ENCODE results near the gene RCOR1.
"Not testable (repeated sequence)": the region's sequence is repeated elsewhere in the genome, so short reads cannot be mapped to it uniquely, and the experiment has no call there.

RCOR1 gene

DNA sequence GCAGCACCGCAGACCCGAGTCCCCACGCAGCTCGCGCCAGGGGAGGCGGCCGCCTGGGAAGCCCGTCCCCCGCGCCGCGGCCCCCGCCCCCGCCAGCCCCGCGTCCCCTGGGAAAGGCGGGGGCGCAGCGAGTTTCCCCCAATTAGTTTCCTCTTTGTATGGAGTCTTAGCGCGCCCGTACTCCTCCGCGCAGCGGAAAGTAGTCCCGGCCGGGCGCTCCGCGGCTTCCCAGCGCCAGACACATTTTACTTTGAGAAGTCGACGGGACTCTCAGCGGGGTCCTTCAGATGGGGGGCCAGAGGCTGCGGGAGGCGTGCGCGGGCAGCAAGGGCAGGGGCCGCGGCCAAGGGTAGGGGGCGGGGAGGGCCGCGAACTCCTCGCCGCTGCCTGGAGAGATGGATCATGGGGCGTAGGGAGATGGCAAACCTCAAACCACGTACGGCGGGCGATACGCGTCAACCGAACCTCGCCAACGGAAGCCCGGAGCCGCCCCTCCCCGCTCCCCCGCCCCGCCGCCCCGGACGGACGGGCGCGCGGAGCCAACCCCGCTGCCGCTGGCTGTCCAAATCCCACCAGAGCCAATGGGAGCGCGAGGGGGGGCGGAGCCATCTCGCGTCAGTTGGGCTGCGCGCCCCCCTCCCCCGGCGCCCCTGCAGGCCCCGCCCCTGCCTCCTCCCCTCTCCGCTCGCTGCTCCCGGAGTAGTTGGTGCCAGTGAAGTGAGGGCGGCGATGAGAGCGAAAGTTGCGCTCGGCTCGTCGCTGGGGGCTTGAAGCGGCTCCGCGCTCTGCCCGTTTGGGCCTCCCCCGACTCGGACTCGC is at the start of gene RCOR1:
Gene RCOR1, plus strand, starts transcription at position 706 of the 819 bp plus-strand sequence. CDS start 238 bp downstream, outside the sequence.
- DNase-seq (ENCODE audit: low read depth in 3 of 3): peak; percentile 92 to 98 (median 97)

DNA sequence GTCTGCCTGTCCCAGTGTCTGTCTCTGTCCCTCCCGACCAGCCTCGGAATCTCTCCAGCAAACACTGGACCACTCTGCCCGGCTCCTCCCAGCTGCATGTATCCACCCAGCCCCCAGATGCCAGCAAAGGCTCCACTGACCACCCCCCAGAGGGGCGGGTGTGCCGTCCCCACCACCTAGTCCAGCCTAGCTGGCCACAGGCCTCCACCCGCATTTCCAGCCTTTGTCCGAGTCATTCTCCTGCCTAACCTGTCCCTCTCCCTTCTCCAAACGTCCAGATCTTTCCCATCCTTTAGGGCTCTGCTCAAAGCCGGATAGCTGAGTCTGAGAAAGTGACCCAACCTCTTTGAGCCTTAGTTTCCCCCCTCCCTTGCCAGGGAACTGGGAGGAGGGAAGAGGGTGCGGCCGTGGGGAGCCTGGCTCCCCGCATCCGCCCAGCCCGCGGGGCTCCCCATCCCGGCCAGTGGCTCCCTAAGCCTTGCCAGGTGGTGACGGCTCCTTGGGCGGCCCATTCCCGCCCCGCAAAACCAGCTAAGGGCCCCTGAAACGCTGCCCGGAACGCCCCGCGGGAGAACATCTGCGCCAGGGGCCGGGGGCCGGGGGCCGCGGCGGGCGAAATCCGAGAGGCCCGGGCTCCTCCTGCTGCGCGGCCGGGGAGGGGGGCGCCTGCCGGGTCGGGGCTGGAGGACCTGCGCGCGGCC is 48.3 kb upstream of the RCOR1 start:
- no peak for DNase-seq (ENCODE audit: low read depth in 3 of 3)

DNA sequence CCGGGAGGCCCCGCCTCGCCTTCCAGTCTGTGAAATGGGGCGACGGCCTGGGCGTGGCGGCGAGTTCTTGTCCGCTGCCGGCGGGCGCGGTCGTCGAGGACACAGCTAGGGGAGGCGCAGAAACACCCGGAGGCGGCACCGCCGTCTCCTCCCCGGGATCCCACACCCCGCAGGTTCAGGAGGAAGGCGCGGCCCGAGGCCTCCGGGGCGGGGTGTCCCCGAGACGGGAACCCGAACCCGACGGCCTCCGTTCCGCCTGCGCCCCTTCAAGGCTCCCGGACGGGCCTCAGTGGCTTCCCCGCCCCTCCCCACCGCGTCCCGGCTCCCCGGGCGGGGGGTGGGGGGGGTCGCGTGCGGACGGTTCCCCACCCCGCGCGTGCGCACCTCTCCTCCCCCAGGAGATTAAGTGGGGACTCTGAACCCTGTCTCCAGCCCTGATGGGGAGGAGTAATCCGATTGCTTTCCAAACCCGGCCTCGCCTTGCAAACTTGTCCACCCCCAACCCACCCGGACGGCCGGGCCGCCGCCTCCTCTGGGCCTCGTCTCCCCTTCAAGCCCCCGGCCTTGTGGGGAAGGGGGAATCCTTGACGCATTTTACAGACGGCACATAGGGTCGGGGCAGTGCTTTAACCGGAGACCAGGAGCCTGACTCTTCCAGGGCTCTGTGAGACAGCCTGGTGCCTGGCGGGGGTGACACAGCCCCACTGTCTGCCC is 47.5 kb upstream of the RCOR1 start:
- DNase-seq (ENCODE audit: low read depth in 3 of 3): peak in 1 of 3 experiments; percentile 18

DNA sequence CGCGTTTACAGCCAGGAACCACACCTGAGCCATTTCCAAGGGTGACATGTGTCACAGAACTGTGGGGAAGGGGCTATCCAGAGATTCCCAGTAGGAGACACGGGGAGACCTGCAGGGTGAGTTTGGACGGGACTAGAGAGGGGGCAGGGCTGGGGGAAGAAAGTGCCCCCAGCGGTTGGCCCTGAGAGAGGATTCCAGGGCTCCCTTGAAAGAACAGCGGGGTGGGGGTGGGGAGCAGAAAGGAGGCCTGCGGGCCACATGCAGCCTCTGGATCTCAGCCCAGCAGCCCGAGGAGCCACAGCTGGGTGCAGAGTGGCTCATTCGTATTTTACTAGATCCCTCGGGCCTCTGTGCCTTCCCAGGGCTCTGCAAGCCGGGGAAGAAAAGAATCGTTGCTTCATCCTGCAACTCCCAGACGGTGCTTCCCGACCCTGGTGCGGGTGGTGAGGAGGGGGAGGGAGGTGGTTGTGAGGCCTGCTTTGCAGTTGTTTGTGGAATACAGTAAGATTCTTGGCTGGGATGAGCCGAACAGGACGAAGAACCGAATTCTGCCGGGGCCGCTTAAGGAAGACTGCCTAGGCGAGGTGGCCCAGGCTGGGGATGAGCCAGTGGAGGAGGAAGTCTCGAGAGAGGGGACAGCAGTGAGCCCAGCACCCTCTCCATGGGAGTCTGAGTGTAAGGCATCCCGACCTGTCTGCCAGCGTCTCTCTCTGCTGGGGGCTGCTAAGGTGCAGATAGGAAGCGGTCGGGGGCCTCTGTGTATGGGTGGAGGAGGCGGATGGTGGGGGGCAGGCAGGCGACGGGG is 46.8 kb upstream of the RCOR1 start:
- no peak for DNase-seq (ENCODE audit: low read depth in 3 of 3)

DNA sequence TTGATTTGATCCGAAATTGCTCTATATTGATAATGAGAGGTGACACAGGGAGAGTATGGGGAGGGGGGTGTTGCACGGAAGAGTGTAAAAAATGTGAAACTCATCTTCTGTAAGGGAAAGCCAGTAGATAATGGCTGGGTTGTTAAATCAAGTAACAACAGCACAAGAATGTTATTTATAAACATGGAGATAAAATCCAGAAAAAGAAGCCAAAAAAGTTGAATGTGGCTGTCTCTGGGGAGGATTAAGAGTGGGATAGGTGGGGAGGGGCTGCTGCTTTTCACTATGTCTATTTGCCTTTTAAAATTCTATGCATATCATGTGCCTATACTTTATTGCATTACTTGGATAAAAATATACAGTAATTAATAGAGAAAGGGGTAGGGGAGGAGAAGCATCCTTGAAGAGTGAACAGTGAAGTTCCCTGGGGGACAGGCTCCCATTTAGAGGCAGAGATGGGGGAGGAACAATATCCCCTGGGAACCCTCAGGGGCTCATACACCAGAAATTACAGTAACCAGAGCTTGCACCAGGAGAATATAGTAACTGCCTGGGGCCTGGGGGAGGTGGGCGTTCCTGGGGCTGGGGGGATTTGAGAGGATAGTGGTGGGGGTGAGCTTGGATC is 43.7 kb upstream of the RCOR1 start:
- DNase-seq (ENCODE audit: low read depth in 3 of 3): no peak

DNA sequence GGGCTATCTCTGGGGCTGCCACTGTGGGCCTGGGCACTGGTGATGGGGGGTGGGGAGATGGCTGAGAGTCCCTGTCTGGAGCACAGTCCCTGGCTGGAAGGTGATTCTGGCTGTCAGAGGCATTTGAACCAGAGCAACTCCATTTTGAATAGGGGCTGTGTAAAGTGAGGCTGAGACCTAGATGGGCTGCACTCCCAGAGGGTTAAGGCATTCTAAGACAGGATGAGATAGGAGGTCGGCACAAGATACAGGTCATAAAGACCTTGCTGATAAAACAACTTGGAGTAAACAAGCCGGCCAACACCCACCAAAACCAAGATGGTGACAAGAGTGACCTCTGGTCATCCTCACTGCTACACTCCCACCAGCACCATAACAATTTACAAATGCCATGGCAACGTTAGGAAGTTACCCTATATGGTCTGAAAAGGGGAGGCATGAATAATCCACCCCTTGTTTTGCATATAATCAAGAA is 41.5 kb upstream of the RCOR1 start:
- DNase-seq (ENCODE audit: low read depth in 3 of 3): not testable (repeated sequence)

DNA sequence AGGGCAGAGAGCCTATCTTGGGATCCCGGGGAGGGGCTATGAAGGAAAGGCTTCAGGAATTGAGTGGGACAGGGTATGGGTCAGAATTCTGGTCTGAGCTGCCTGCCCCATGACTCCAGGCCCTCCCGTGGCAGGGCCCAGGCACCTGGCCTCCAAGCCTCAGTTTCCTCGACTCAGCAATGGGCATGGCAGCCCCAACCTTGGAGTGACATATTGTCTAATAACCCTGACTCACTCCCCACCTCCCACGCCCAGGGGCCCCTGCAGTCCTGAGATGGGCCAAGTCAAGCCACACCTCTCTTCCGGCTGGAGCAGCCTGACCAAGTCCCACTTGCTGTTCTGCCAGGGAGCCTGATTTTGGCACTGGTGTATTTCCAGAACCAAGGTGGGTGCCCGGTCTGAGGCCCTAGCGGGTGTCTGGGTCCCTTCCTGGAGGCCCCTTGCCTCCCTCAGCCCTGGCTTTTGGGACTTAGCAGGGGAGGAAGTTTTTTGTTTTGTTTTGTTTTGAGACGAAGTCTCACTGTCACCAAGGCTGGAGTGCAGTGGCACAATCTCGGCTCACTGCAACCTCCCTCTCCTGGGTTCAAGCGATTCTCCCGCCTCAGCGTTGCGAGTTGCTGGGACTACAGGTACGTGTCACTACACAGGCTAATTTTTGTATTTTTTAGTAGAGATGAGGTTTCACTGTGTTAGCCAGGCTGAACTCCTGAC is 40.3 kb upstream of the RCOR1 start:
- peak in 1 of 3 experiments; percentile 38 for DNase-seq (ENCODE audit: low read depth in 3 of 3)

DNA sequence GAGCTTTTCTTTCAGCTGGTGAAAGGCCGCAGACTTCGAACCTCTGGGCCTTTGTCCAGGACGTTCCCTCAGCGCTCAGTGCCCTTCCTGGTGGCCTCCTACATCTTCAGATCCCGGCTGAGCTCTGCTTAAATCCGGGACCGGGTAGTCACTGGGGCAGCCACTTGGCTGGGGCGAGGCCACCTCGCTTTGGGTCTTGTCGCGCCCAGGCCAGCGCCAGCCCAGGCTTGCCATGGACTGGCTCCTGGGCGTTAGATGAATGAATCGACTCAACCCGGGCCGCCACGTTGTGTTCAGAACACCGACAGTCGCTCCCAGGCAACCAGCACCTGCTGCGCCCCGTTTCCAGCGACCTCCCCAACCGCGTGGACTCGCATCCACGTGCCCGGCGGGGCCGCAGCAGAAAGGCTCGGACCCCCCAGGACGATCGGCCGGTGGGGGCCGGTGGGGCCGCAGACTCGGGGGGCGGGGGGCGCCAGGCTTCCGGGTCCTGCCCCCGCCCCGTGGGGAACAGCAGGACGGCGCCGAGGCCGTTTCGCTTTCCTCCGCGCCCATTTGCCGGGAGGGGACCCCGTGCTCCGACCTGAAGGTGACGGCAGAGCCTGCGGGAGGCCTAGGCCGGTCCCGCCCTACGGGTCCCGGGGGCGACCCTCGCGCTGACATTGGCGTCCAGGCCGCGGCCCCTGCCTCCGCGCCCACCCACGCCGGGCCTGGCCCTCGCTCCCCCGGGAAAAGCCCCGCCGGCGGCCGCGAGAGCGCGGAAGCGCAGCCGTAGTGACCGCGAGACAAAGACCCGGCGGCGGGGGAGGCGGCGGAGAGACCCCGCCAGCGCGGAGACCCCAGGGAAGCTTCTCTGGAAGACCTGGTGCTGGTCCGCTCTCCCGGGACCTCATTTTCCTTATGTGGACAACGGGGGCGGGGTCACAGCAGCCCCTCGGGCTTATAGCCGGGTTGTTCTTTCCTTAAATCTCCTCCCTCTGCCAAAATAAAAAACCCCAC is 37.3 kb upstream of the RCOR1 start:
- DNase-seq (ENCODE audit: low read depth in 3 of 3): peak in 2 of 3 experiments; percentile 19 to 50

DNA sequence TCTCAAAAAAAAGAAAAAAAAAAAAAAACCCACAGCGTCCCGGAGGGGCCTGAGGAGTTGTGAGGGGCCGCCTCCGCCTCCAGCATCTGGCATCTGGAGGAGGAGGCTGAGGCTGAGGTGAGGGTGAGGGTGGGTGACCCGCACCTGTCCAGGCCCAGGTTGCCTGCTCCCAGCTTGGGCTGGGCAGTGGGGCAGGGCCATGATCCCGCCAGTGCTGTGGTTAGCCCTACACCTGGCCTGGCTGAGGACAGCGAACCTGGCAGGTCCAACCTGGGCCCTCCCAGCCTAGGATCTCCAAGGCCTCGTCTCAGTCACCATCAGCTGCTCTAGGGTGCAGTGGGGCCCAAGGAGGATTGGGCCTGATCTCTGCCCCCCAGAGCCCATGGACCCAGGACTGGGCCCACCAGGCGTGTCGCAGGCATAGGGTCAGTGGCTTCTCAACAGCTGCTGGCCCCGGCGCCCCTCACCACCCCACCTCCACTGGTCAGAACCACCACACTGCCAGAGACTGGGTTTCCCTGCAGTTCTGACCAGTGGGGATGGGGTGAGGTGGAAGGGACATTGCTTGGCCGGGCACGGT is 36.3 kb upstream of the RCOR1 start:
- no peak for DNase-seq (ENCODE audit: low read depth in 3 of 3)

DNA sequence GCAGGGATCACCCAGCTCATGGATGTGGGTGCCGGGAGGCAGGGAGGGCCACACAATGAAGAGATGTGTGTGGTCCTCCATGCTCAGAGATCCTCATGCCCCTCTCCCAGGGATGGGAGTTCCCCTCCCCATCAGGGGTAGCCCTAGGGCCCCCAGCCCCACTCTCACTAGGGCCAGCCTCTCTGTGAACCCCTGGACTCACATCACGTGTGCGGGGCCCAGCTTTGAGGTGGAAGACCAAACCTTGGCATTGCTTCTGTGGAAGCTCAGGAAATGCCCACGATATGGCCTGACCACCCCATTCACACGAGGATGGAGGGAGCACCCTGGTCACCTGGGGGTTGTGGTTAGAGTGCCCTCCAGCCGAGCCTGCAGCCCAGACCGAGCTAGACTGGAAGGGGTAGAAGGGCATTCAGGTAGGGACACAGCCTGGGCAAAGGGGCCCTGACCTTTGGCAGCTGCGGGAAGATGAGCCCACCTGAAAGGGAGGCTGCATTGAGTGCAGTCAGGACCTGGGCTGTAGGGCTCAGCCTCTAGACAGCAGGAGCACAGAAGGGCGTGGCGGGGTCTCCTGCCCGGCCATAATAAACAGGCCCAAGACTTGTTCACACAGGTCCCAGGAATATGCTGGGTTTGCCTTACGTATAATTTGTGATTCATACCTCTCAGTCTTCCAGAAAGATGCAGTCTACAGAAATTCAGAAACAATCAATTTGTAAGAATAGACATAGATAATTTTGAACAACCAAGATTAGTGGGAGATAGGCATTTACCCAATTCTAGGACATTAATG is 34.8 kb upstream of the RCOR1 start:
- DNase-seq (ENCODE audit: low read depth in 3 of 3): no peak

DNA sequence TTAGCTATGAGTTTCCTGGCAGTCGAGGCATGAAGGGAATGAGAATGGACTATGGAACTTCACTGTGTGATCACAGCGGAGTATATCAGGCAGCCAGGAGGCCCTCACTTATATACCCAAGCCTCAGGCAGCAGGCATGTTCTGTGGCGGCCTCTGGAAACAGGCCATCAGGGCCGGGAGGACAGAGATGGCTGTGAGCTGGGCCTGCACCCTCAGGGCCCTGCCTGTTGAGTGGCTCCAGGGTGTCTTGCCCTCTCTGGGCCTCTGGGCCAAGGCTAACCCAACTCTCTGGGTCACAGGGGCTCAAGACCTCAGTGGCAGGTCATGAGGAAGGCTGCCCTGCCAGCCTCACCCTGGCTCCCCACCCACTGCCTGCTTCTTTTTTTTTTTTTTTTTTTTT is 33.9 kb upstream of the RCOR1 start:
- DNase-seq (ENCODE audit: low read depth in 3 of 3): no peak

DNA sequence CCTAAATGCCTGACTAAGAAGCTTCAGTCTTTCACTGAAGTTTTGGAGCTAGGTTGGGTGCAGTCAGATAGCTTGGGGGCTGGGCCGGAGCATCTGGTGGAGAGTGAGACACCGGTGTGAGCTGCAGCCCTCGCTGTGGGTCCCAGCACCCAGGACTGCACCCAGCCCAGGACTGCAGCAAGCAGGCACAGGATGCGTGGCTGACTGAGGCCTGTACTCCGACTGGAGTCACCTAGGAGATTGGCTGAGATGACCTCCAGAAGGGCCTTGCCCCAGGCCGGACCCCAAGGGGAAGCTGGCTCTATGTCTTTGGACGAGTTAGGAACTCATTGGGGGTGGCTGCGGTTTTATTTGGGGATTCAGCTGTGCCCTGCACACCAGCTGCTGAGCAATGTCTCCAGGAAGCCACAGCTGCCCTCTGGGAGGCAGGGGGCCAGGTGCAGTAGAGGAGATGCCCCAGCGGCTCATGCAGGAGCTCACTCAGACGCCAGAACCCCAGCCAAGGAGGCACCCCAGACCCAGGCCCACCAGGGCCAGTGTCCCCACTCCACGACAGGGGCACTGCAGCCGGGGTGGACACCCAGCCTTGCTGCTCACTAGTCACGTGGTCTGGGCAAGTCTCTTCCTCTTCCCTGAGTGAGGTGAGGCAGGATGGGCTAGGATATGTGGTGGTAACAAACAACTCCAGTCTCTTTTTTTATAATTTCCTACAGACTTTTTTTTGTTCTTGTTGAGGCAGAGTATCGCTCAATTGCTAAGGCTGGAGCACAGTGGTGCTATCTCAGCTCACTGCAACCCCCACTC is 31.8 kb upstream of the RCOR1 start:
- no peak for DNase-seq (ENCODE audit: low read depth in 3 of 3)

DNA sequence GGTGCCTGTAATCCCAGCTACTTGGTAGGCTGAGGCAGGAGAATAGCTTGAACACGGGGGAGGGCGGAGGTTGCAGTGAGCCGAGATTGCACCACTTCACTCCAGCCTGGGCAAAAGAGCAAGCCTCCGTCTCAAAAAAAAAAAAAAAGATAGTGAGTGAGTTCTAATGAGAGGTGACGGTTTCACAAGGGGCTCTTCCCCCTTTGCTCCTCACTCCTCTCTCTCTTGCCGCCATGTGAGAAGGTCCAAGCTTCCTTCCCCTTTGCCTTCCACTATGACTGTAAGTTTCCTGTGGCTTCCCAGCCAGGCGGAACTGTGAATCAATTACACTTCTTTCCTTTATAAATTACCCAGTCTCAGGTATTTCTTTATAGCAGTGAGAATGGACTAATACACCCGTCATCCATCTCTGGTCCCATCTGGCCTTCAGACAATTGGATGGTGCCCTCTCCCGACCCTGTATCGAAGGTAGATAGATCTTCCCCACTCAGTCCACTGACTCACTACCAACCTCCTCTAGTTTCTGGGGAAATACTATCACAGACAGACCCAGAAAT is 27.0 kb upstream of the RCOR1 start:
- no peak for DNase-seq (ENCODE audit: low read depth in 3 of 3)

DNA sequence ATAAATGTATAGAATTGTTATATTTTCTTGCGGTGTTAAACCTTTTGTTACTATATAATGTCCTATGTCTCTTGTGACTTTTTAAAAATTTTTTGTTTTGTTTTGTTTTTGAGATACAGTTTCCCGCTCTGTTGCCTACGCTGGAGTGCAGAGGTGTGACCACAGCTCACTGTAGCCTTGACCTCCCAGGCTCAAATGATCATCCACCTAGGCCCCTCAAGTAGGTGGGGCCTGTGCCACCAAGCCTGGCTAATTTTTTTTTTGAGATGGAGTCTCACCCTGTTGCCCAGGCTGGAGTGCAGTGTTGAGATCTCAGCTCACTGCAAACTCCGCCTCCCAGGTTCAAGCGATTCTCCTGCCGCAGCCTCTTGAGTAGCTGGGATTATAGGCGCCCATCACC is 26.5 kb upstream of the RCOR1 start:
- no peak for DNase-seq (ENCODE audit: low read depth in 3 of 3)

DNA sequence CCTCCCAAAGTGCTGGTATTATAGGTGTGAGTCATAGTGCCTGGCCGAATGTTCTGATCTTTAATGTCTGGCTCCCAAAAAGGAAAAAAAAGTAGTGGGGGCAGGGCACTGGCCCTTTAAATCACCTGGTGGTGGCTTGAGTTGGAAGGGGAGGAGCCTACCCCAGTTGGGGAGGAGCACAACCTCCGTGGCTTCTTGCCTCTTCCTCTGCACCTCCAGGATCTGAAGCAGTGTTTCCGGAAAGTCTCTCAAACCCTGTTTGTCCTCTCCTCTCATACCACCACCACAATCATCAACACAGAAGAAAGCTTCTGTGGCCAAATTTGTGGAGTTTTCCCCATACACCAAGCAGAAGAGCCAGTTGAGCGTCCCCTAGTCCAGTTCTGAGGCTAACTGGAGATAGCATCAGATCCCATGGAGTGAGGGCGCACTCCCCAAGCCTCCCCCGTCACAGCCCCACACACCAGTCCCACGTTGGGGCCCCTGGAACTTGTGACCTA is 24.3 kb upstream of the RCOR1 start:
- DNase-seq (ENCODE audit: low read depth in 3 of 3): peak in 1 of 3 experiments; percentile 58

DNA sequence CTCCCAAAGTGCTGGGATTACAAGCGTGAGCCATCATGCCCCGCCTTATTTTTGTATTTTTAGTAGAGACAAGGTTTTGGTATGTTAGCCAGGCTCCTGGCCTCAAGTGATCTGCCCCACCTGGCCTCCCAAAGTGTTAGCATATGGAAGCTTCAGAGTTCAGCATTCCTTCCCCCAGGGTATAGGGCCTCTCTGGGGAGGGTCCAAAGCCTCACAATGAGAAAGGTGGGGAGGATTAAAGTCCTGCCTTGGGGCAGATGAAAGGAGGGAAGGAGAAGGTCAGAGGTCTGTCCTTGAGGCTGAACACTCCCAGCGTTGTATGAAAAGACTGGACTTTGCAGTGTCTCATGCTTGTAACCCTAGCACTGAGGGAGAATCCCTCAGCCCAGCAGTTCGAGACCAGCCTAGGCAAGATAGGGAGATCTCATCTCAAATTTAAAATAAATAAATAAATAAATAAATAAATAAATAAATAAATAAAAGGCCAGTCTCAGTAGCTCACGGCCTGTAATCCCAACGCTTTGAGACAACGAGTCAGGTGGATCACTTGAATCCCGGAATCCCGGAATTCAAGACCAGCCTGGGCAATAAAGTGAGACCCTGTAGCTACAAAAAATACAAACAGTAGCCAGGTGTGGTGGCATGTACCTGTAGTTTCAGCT is 22.0 kb upstream of the RCOR1 start:
- no peak for DNase-seq (ENCODE audit: low read depth in 3 of 3)

Data from stimulated activated CD4-positive, alpha-beta T cell treated with anti-CD3 and anti-CD28 coated beads, TNF-alpha, amount 100 ng/mL, for 24 hours (primary cell).